GM19395 (cell line): ENCODE data around the gene HSF5.

Experiments
- ATAC-seq: cut with Tn5 transposase; IDR thresholded peaks from one replicate; pipeline ENCODE4 v1.9.1; 2021; ENCODE audit warnings: mild to moderate bottlenecking, moderate library complexity; ENCODE audit not compliant: unreplicated experiment

The HSF5 gene

GRCh38 chr17:58373003-58373402 lies 115.2 kb downstream of the HSF5 start:
- no peak for ATAC-seq

- no peak for ATAC-seq
Observed at GRCh38 chr17:58371300-58371950, 116.8 kb downstream of the HSF5 start.

GRCh38 chr17:58370716-58371115 lies 117.5 kb downstream of the HSF5 start:
- ATAC-seq, result no peak

GRCh38 chr17:58370309-58370708 lies 117.9 kb downstream of the HSF5 start:
- no peak for ATAC-seq
